Measurements from ENCODE around the gene CLEC16A.

Gene CLEC16A

GRCh38 chr16:10942352-10943063 lies 1.9 kb upstream of the CLEC16A start, which contains the start of gene DEXI:
TSS of gene DEXI (minus strand) at chr16:10942468. CDS start at chr16:10942005, 463 bp downstream.
- Mint-ChIP-seq H3K4me1 (peaks cover 83% of the 10 kb centered on the region), H3K27ac (peak within 1 kb of the TSS; percentile 65)
- peak; percentile 86 for ATAC-seq

DNA sequence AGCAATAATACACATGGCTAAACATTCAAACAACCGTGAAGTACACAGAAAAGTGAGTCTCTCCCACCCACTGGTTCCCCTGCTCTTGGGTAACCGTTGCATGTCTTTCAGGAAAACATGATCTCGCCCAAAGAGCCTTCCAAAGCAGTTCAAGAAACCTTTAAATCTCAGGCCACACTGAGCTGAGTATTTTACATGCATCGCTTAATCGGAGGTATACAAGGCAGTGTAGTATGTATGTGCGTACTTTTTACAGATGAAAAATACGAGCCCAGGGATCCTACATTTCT lies 1.4 kb upstream of the CLEC16A start:
- DNase-seq (ENCODE audit: low spot score in 2 of 2) (no peak), ATAC-seq (no peak)
- Mint-ChIP-seq H3K27ac (no peak overlapping the region), H3K36me3 (peaks cover 15% of the 10 kb centered on the region), H3K4me3 (peak overlapping the region; percentile 79), H3K4me1 (peaks cover 79% of the 10 kb centered on the region), H3K9me3 (no peaks in the 10 kb centered on the region)

More at GRCh38 chr16:10942352-10943063, 1.9 kb upstream of the CLEC16A start, which contains the start of gene DEXI:
- Mint-ChIP-seq H3K36me3 (peaks cover 18% of the 10 kb centered on the region), H3K4me3 (peak within 1 kb of the TSS; percentile 79), H3K9me3 (no peaks in the 10 kb centered on the region)
- peak; percentile 97 for DNase-seq (ENCODE audit: low spot score in 2 of 2)

DNA sequence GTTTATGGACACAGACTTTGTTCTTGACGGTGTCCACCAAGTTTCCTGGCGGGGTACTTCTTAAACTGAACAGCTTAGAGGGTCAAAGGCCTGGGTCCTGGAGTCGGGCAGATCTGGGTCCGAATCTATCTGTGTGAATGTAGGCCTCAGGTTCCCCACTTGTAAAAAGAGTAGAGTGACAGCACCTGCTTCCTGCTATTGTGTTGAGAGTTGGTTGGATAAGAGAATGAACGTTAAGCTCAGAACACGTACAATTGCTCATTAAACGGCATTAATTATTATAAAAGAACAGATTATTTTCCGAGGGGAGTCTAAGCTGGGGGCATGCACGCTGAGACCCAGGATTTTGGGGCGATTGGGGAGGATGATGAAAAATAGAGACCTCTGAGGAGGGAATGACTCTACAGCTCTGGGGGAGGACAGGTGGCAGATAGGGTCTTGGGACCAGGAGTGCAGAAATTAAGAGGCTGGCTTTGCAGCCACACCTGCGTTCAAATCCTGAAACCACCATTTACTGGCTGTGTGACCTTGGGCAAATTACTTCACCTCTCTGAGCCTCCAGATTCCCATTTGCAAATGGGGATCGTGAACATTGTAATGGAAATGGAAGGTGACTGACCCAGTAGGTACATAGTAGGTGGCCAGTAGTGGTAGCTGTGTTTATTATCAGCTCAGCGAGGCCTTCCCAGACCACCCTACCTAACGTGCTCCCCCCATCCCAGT lies 862 bp downstream of the CLEC16A start:
- no peak for ATAC-seq
- Mint-ChIP-seq H3K4me1 (peaks cover 72% of the 10 kb centered on the region), H3K4me3 (peak overlapping the region; percentile 85), H3K9me3 (no peaks in the 10 kb centered on the region), H3K36me3 (no peaks in the 10 kb centered on the region), H3K27ac (peak overlapping the region; percentile 88)
- DNase-seq (ENCODE audit: low spot score in 2 of 2): no peak

- ATAC-seq (no peak), DNase-seq (ENCODE audit: low spot score in 2 of 2) (no peak)
- no peak overlapping the region for H3K27ac Mint-ChIP-seq
- H3K4me1 Mint-ChIP-seq: peaks cover 68% of the 10 kb centered on the region
- no peaks in the 10 kb centered on the region for H3K9me3 Mint-ChIP-seq
- H3K4me3 Mint-ChIP-seq: peak overlapping the region; percentile 85
- no peaks in the 10 kb centered on the region for H3K36me3 Mint-ChIP-seq
Observed at GRCh38 chr16:10946308-10946707, 1.9 kb downstream of the CLEC16A start.

DNA sequence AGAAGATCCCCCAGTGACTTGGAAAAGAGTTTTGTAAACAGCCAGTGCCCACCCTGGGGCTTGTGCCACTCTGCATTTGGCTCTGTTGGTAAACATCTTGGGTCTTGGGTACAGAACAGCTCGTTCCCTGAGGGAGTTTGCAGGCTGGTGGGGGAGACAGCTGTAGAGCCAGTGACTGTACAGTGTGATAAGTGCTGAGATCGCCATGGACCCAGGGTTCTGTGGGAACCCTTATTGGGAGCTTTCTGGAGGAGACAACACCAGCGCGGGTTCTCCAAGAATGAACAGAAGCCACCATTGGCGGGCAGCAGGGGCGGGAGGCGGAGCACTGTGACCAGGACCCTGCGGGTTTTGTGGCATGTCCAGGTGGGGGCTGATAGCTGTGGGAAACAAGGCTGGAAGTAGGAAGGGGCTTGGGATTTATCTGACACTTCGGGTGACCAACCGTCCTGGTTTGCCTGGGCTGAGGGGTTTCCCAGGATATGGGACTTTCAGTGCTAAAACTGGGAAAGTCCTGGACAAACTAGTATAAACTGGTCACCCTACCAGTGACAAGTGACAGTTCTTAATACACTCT lies 2.9 kb downstream of the CLEC16A start:
- no peaks in the 10 kb centered on the region for H3K9me3 Mint-ChIP-seq
- H3K36me3 Mint-ChIP-seq: no peaks in the 10 kb centered on the region
- ATAC-seq (no peak), DNase-seq (ENCODE audit: low spot score in 2 of 2) (no peak)
- H3K4me1 Mint-ChIP-seq: peaks cover 66% of the 10 kb centered on the region
- H3K4me3 Mint-ChIP-seq: no peak overlapping the region
- no peak overlapping the region for H3K27ac Mint-ChIP-seq

DNA sequence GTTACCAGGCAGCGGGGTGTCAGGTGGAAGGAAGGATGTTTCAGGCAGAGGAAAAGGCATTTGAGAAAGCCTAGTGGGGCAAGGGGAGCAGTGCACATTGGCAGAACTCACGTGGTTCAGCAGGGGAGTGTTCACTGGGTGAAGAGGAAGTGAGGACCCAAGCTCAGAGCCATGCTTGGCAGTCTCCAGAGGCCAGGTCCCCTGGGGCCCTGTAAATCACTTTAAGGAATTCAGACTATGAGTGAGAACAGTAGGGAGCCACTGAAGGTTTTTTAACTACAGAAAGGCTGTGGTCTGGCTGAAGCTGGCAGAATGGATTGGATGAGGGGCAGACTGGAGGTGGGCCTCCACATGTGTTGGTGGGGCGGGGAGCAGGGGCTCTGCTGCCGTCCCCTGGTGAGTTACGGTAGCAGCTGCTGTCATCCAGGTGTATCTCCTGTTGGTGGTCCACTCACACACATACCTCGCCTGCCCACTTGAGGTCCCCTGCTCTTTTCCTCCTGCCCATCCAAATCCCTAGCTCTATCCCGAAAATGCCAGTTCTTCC lies 5.1 kb downstream of the CLEC16A start:
- Mint-ChIP-seq H3K4me1 (peaks cover 58% of the 10 kb centered on the region), H3K27ac (peak overlapping the region; percentile 44), H3K9me3 (no peaks in the 10 kb centered on the region), H3K4me3 (no peak overlapping the region), H3K36me3 (no peaks in the 10 kb centered on the region)
- peak; percentile 55 for ATAC-seq
- no peak for DNase-seq (ENCODE audit: low spot score in 2 of 2)

GRCh38 chr16:10950393-10950792 lies 6.0 kb downstream of the CLEC16A start:
- Mint-ChIP-seq H3K36me3 (peaks cover 4% of the 10 kb centered on the region), H3K9me3 (no peaks in the 10 kb centered on the region), H3K27ac (peak overlapping the region; percentile 44), H3K4me3 (no peak overlapping the region), H3K4me1 (peaks cover 60% of the 10 kb centered on the region)
- ATAC-seq: no peak
- DNase-seq (ENCODE audit: low spot score in 2 of 2): no peak

GRCh38 chr16:10951026-10951425 lies 6.7 kb downstream of the CLEC16A start:
- no peak for DNase-seq (ENCODE audit: low spot score in 2 of 2)
- peaks cover 58% of the 10 kb centered on the region for H3K4me1 Mint-ChIP-seq
- H3K27ac Mint-ChIP-seq: peak overlapping the region; percentile 20
- peaks cover 5% of the 10 kb centered on the region for H3K36me3 Mint-ChIP-seq
- H3K9me3 Mint-ChIP-seq: no peaks in the 10 kb centered on the region
- no peak overlapping the region for H3K4me3 Mint-ChIP-seq
- no peak for ATAC-seq

- no peaks in the 10 kb centered on the region for H3K9me3 Mint-ChIP-seq
- no peak for DNase-seq (ENCODE audit: low spot score in 2 of 2)
- H3K36me3 Mint-ChIP-seq: peaks cover 30% of the 10 kb centered on the region
- peaks cover 48% of the 10 kb centered on the region for H3K4me1 Mint-ChIP-seq
- H3K4me3 Mint-ChIP-seq: peak overlapping the region; percentile 8
- H3K27ac Mint-ChIP-seq: peak overlapping the region; percentile 32
- no peak for ATAC-seq
Observed at GRCh38 chr16:10954903-10955302, 10.5 kb downstream of the CLEC16A start.

- H3K4me1 Mint-ChIP-seq: peaks cover 51% of the 10 kb centered on the region
- no peak for DNase-seq (ENCODE audit: low spot score in 2 of 2)
- no peaks in the 10 kb centered on the region for H3K9me3 Mint-ChIP-seq
- H3K4me3 Mint-ChIP-seq: peak overlapping the region; percentile 8
- peaks cover 41% of the 10 kb centered on the region for H3K36me3 Mint-ChIP-seq
- ATAC-seq: peak; percentile 77
- peak overlapping the region; percentile 74 for H3K27ac Mint-ChIP-seq
Observed at GRCh38 chr16:10957771-10958482, 13.6 kb downstream of the CLEC16A start.

- no peak overlapping the region for H3K27ac Mint-ChIP-seq
- ATAC-seq (no peak), DNase-seq (ENCODE audit: low spot score in 2 of 2) (no peak)
- peaks cover 51% of the 10 kb centered on the region for H3K4me1 Mint-ChIP-seq
- H3K36me3 Mint-ChIP-seq: peaks cover 53% of the 10 kb centered on the region
- H3K4me3 Mint-ChIP-seq: no peak overlapping the region
- no peaks in the 10 kb centered on the region for H3K9me3 Mint-ChIP-seq
Observed at GRCh38 chr16:10959161-10959560, 14.8 kb downstream of the CLEC16A start.

DNA sequence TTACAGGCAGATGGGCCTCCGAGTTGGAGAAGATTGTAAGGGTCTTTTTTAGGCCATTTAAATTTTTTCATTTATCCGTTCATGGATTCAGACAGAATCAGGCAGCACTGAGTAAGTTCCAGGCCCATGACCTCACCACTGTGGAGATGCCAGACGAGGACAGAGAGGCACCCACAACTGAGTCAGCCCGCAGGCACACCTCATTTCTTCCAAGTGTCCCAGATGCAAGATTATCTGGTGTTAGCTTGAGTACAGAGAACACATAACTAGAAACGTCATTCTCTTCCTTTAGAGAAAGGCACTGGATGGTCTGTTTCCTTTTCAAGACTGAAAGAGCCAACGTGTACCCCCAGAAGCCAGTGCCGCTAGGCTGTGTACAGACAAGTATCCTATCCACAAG lies 16.9 kb downstream of the CLEC16A start:
- H3K27ac Mint-ChIP-seq: peak overlapping the region; percentile 35
- no peak overlapping the region for H3K4me3 Mint-ChIP-seq
- peaks cover 55% of the 10 kb centered on the region for H3K36me3 Mint-ChIP-seq
- ATAC-seq: no peak
- no peak for DNase-seq (ENCODE audit: low spot score in 2 of 2)
- peaks cover 56% of the 10 kb centered on the region for H3K4me1 Mint-ChIP-seq
- peaks cover 4% of the 10 kb centered on the region for H3K9me3 Mint-ChIP-seq

- peak; percentile 82 to 93 for DNase-seq (ENCODE audit: low spot score in 2 of 2)
- peak overlapping the region; percentile 94 for H3K27ac Mint-ChIP-seq
- H3K9me3 Mint-ChIP-seq: peaks cover 6% of the 10 kb centered on the region
- ATAC-seq: peak; percentile 54
- peak overlapping the region; percentile 67 for H3K4me3 Mint-ChIP-seq
- peaks cover 43% of the 10 kb centered on the region for H3K36me3 Mint-ChIP-seq
- peaks cover 59% of the 10 kb centered on the region for H3K4me1 Mint-ChIP-seq
Observed at GRCh38 chr16:10964039-10964890, 19.9 kb downstream of the CLEC16A start.

DNA sequence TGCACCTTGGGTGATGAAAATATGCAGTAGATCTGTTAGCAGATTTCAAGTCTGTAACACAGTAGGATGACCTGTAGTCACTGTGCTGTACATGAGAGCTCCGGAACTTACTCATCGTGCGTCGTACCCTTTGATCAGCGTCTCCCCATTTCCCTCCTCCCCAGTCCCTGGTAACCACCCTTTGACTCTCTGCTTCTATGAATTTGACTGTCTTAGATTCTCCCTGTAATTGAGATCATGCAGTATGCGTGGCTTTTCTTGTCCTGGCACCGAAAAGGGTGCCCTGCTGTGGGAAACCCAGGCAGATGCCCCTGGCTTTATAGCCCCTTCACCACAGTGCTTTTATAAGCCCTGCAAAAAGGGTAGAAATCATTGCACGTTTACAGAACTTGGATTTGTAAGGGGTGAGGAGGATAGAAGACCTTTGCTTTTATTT lies 20.5 kb downstream of the CLEC16A start:
- H3K4me3 Mint-ChIP-seq: peak overlapping the region; percentile 67
- DNase-seq (ENCODE audit: low spot score in 2 of 2) (peak in 1 of 2 donors; percentile 72), ATAC-seq (peak; percentile 91)
- H3K9me3 Mint-ChIP-seq: peaks cover 6% of the 10 kb centered on the region
- H3K27ac Mint-ChIP-seq: peak overlapping the region; percentile 94
- peaks cover 59% of the 10 kb centered on the region for H3K4me1 Mint-ChIP-seq
- peaks cover 37% of the 10 kb centered on the region for H3K36me3 Mint-ChIP-seq
